SK-N-SH (cell line): ENCODE data around the gene HBZ.

ENCODE experiments used
- GABPA ChIP-seq: IDR thresholded peaks from 2 replicates; pipeline ENCODE4 v1.4.0; 2012; ENCODE audit warnings: low read depth, mild to moderate bottlenecking
- JUND ChIP-seq: IDR thresholded peaks from 2 replicates; pipeline ENCODE4 v1.4.0; 2012
- POLR2AphosphoS5 ChIP-seq: IDR thresholded peaks from 2 replicates; pipeline ENCODE4 v1.6.1; 2012; ENCODE audit warnings: low read depth, low read length
- REST ChIP-seq: IDR thresholded peaks from 2 replicates; pipeline ENCODE4 v1.6.1; 2012; ENCODE audit warnings: mild to moderate bottlenecking, low read depth, low read length, moderate library complexity
- RFX5 ChIP-seq: IDR thresholded peaks from 2 replicates; pipeline ENCODE4 v1.6.1; 2012; ENCODE audit warnings: mild to moderate bottlenecking, improper control_type of control experiment, low read length
- SMC3 ChIP-seq: IDR thresholded peaks from 2 replicates; pipeline ENCODE4 v1.6.1; 2012; ENCODE audit warnings: low read depth, low read length, improper control_type of control experiment
- TCF12 ChIP-seq: IDR thresholded peaks from 2 replicates; pipeline ENCODE4 v1.4.0; 2012
- ZBTB33 ChIP-seq: IDR thresholded peaks from 2 replicates; pipeline ENCODE4 v1.4.0; 2012; ENCODE audit warnings: low read depth, borderline replicate concordance
- TF ChIP-seq, protein P1 (sequence below): IDR thresholded peaks from 2 replicates; pipeline ENCODE4 v1.4.0; 2012; ENCODE audit warnings: low read depth, borderline replicate concordance
- TF ChIP-seq, protein P2 (sequence below): fragments of 200-600 bp; sonication (generic); IDR thresholded peaks from 2 replicates; pipeline ENCODE4 v1.6.1; 2017; ENCODE audit warnings: antibody characterized with exemption, mild to moderate bottlenecking, moderate library complexity

DNA sequence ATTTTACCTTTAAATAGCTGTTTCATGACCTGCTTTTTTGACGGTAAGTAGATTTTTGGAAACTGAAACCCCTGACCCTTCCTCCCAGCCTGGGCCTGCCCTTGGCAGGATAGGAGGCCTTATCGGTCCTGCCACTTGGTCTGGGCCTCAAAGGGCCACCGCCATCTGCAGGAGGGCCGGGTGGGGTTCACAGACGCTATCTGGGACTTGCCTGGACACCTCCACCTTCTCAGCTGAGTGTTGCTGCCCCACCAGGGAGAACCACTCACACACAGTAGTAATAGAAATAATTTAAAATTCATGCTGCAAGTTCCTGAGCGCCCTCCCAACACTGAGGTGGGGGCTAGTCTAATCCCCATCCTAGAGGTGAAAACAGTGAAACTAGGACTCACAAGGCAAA lies 9.4 kb upstream of the HBZ start:
- TF ChIP-seq POLR2AphosphoS5 (no peak), JUND (no peak), TCF12 (no peak), RFX5 (no peak), GABPA (no peak), ZBTB33 (no peak), SMC3 (no peak), REST (no peak)
- TF ChIP-seq, protein P1, sequence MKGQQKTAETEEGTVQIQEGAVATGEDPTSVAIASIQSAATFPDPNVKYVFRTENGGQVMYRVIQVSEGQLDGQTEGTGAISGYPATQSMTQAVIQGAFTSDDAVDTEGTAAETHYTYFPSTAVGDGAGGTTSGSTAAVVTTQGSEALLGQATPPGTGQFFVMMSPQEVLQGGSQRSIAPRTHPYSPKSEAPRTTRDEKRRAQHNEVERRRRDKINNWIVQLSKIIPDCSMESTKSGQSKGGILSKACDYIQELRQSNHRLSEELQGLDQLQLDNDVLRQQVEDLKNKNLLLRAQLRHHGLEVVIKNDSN, result no peak
- TF ChIP-seq, protein P2, sequence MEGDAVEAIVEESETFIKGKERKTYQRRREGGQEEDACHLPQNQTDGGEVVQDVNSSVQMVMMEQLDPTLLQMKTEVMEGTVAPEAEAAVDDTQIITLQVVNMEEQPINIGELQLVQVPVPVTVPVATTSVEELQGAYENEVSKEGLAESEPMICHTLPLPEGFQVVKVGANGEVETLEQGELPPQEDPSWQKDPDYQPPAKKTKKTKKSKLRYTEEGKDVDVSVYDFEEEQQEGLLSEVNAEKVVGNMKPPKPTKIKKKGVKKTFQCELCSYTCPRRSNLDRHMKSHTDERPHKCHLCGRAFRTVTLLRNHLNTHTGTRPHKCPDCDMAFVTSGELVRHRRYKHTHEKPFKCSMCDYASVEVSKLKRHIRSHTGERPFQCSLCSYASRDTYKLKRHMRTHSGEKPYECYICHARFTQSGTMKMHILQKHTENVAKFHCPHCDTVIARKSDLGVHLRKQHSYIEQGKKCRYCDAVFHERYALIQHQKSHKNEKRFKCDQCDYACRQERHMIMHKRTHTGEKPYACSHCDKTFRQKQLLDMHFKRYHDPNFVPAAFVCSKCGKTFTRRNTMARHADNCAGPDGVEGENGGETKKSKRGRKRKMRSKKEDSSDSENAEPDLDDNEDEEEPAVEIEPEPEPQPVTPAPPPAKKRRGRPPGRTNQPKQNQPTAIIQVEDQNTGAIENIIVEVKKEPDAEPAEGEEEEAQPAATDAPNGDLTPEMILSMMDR, result no peak
